Neuron (in vitro differentiated cells): Measurements from ENCODE around the gene ZNF423.

Experiments
- H2AFZ ChIP-seq: one replicate; pipeline ENCODE4 v1.6.1; 2013; ENCODE audit warnings: low read depth, mild to moderate bottlenecking, inconsistent platforms, low read length, moderate library complexity
- H3K27me3 ChIP-seq: one replicate; pipeline ENCODE4 v1.6.1; 2013; ENCODE audit warnings: low read length; ENCODE audit not compliant: insufficient read depth
- H3K36me3 ChIP-seq: one replicate; pipeline ENCODE4 v1.6.1; 2013; ENCODE audit warnings: low read length; ENCODE audit not compliant: insufficient read depth
- H3K4me1 ChIP-seq: one replicate; pipeline ENCODE4 v1.6.1; 2013; ENCODE audit warnings: low read length; ENCODE audit not compliant: insufficient read depth
- H3K4me3 ChIP-seq: 2 replicates; pipeline ENCODE4 v1.5.1; 2013; ENCODE audit warnings: mild to moderate bottlenecking, low read length, moderate library complexity
- H3K9me3 ChIP-seq: one replicate; pipeline ENCODE4 v1.6.1; 2013; ENCODE audit warnings: low read length

ZNF423 gene

GRCh38 chr16:49492896-49493626 is 362.9 kb downstream of the ZNF423 start:
- Histone ChIP-seq H3K36me3 (peaks cover 7% of the 10 kb centered on the region), H3K27me3 (no peaks in the 10 kb centered on the region), H2AFZ (no peak overlapping the region), H3K4me1 (no peaks in the 10 kb centered on the region), H3K9me3 (no peaks in the 10 kb centered on the region), H3K4me3 (no peak overlapping the region)

- Histone ChIP-seq H3K9me3 (peaks cover 4% of the 10 kb centered on the region), H3K36me3 (peaks cover 7% of the 10 kb centered on the region), H3K27me3 (no peaks in the 10 kb centered on the region), H3K4me3 (no peak overlapping the region), H2AFZ (no peak overlapping the region), H3K4me1 (no peaks in the 10 kb centered on the region)
Measured at GRCh38 chr16:49491771-49492761, 363.8 kb downstream of the ZNF423 start.

- H3K36me3 ChIP-seq = peaks cover 7% of the 10 kb centered on the region
- H3K4me3 ChIP-seq = no peak overlapping the region
- H2AFZ ChIP-seq = no peak overlapping the region
- no peaks in the 10 kb centered on the region for H3K4me1 ChIP-seq
- H3K27me3 ChIP-seq = no peaks in the 10 kb centered on the region
- peaks cover 8% of the 10 kb centered on the region for H3K9me3 ChIP-seq
Measured at GRCh38 chr16:49491106-49491670, 364.7 kb downstream of the ZNF423 start.

- no peaks in the 10 kb centered on the region for H3K4me1 ChIP-seq
Measured at GRCh38 chr16:49490321-49490705, 365.6 kb downstream of the ZNF423 start.

GRCh38 chr16:49489686-49490320 is 366.1 kb downstream of the ZNF423 start:
- peaks cover 7% of the 10 kb centered on the region for H3K36me3 ChIP-seq

More at GRCh38 chr16:49490321-49490705, 365.6 kb downstream of the ZNF423 start:
- Histone ChIP-seq H3K27me3 (no peaks in the 10 kb centered on the region), H3K36me3 (peaks cover 7% of the 10 kb centered on the region), H3K4me3 (no peak overlapping the region), H2AFZ (no peak overlapping the region), H3K9me3 (peaks cover 8% of the 10 kb centered on the region)

GRCh38 chr16:49488740-49489525 is 367.0 kb downstream of the ZNF423 start:
- peaks cover under 1% of the 10 kb centered on the region for H3K27me3 ChIP-seq
- H2AFZ ChIP-seq = no peak overlapping the region
- peaks cover 8% of the 10 kb centered on the region for H3K9me3 ChIP-seq
- no peaks in the 10 kb centered on the region for H3K4me1 ChIP-seq
- peaks cover 7% of the 10 kb centered on the region for H3K36me3 ChIP-seq
- H3K4me3 ChIP-seq = no peak overlapping the region

More at GRCh38 chr16:49489686-49490320, 366.1 kb downstream of the ZNF423 start:
- H3K4me3 ChIP-seq = no peak overlapping the region
- no peaks in the 10 kb centered on the region for H3K4me1 ChIP-seq
- no peaks in the 10 kb centered on the region for H3K27me3 ChIP-seq
- H3K9me3 ChIP-seq = peaks cover 8% of the 10 kb centered on the region
- H2AFZ ChIP-seq = no peak overlapping the region

GRCh38 chr16:49488336-49488735 is 367.6 kb downstream of the ZNF423 start:
- H2AFZ ChIP-seq = no peak overlapping the region
- no peaks in the 10 kb centered on the region for H3K4me1 ChIP-seq
- peaks cover 2% of the 10 kb centered on the region for H3K27me3 ChIP-seq
- no peak overlapping the region for H3K4me3 ChIP-seq
- H3K36me3 ChIP-seq = peaks cover 7% of the 10 kb centered on the region
- peaks cover 8% of the 10 kb centered on the region for H3K9me3 ChIP-seq

GRCh38 chr16:49487746-49488145 is 368.2 kb downstream of the ZNF423 start:
- Histone ChIP-seq H3K9me3 (peaks cover 8% of the 10 kb centered on the region), H3K36me3 (peaks cover 7% of the 10 kb centered on the region), H3K4me3 (no peak overlapping the region), H2AFZ (no peak overlapping the region), H3K27me3 (peaks cover 2% of the 10 kb centered on the region), H3K4me1 (no peaks in the 10 kb centered on the region)

GRCh38 chr16:49486400-49486799 is 369.5 kb downstream of the ZNF423 start:
- H3K9me3 ChIP-seq = peaks cover 8% of the 10 kb centered on the region
- no peak overlapping the region for H2AFZ ChIP-seq
- H3K27me3 ChIP-seq = peaks cover 2% of the 10 kb centered on the region
- H3K36me3 ChIP-seq = peaks cover 7% of the 10 kb centered on the region
- no peak overlapping the region for H3K4me3 ChIP-seq
- H3K4me1 ChIP-seq = no peaks in the 10 kb centered on the region

GRCh38 chr16:49485663-49486062 is 370.2 kb downstream of the ZNF423 start:
- Histone ChIP-seq H3K4me1 (no peaks in the 10 kb centered on the region), H2AFZ (no peak overlapping the region), H3K9me3 (peaks cover 8% of the 10 kb centered on the region), H3K27me3 (peaks cover 2% of the 10 kb centered on the region), H3K4me3 (no peak overlapping the region), H3K36me3 (peaks cover 7% of the 10 kb centered on the region)

- Histone ChIP-seq H3K27me3 (peaks cover 2% of the 10 kb centered on the region), H3K36me3 (peaks cover 1% of the 10 kb centered on the region), H3K4me1 (no peaks in the 10 kb centered on the region), H3K9me3 (peaks cover 8% of the 10 kb centered on the region), H3K4me3 (no peak overlapping the region), H2AFZ (no peak overlapping the region)
Measured at GRCh38 chr16:49484936-49485335, 371.0 kb downstream of the ZNF423 start.

- peaks cover 8% of the 10 kb centered on the region for H3K9me3 ChIP-seq
- H3K27me3 ChIP-seq = peaks cover 2% of the 10 kb centered on the region
- no peaks in the 10 kb centered on the region for H3K36me3 ChIP-seq
- no peaks in the 10 kb centered on the region for H3K4me1 ChIP-seq
- no peak overlapping the region for H2AFZ ChIP-seq
- no peak overlapping the region for H3K4me3 ChIP-seq
Measured at GRCh38 chr16:49484451-49484849, 371.5 kb downstream of the ZNF423 start.
